ENCODE measurements around the gene MPP2. TPM values are rescaled to one million over a fixed set of nuclear protein-coding genes. Genes with fewer than 3 reads are reported as not detected.

The MPP2 gene
- total RNA-seq, 3 donors from 2014 or later (not counting 1 experiment from before 2014, with no cell fraction given), result 0.75 to 2.0 (median 0.85) TPM

Other genes starting within 250 kb of the MPP2 start
- gene MEOX1, start 245.6 kb downstream of the MPP2 start, total RNA-seq, result under 1 TPM in 1 of 3 donors, not detected in 2; 0.18 TPM
- not detected for gene SOST, start 148.7 kb downstream of the MPP2 start, total RNA-seq
- 10 to 100 TPM in 2 of 3 donors, 1 to 10 TPM in 1; 6.3 to 15.9 (median 12.9) TPM for gene DUSP3, start 128.6 kb downstream of the MPP2 start, total RNA-seq
- not detected for gene CFAP97D1, start 127.1 kb downstream of the MPP2 start, total RNA-seq
- not detected for gene MPP3, start 74.4 kb downstream of the MPP2 start, total RNA-seq
- not detected for gene CD300LG, start 60.4 kb downstream of the MPP2 start, total RNA-seq
- not detected for gene PPY, start 34.9 kb upstream of the MPP2 start, total RNA-seq
- not detected for gene PYY, start 46.4 kb upstream of the MPP2 start, total RNA-seq
- gene NAGS, start 97.1 kb upstream of the MPP2 start, total RNA-seq, result 1 to 10 TPM in 2 of 3 donors, under 1 TPM in 1; 0.92 to 1.7 (median 1.1) TPM
- gene TMEM101, start 107.4 kb upstream of the MPP2 start, total RNA-seq, result 10 to 100 TPM; 11.3 to 13.9 (median 11.5) TPM
- 10 to 100 TPM; 46.9 to 54.0 (median 51.8) TPM for gene LSM12, start 159.1 kb upstream of the MPP2 start, total RNA-seq
- gene G6PC3, start 163.2 kb upstream of the MPP2 start, total RNA-seq, result 10 to 100 TPM; 18.2 to 21.7 (median 20.6) TPM
- 100 to 1,000 TPM in 1 of 3 donors, 10 to 100 TPM in 2; 79.2 to 100 (median 91.9) TPM for gene HDAC5, start 216.1 kb upstream of the MPP2 start, total RNA-seq
- gene HROB, start 234.4 kb upstream of the MPP2 start, total RNA-seq, result 1 to 10 TPM; 1.9 to 4.4 (median 2.4) TPM

Data from natural killer cell (primary cell).